Neural crest cell (in vitro differentiated cells): Measurements from ENCODE around the gene CEPT1. TPM values are rescaled to one million over a fixed set of nuclear protein-coding genes. Genes with fewer than 3 reads are reported as not detected.
A peak's percentile ranks its signal among the peaks of the same experiment; 100 is the strongest.

Experiments used
- DNase-seq: peaks from one replicate; pipeline ENCODE4 v3.0.0; 2021; ENCODE audit warnings: low read depth, mixed read lengths, low spot score
- H3K27ac Mint-ChIP-seq: one replicate; pipeline ENCODE4 v1.8.0; 2021; ENCODE audit warnings: mild to moderate bottlenecking, mixed read lengths; ENCODE audit not compliant: unreplicated experiment
- H3K27me3 Mint-ChIP-seq: 2 replicates; pipeline ENCODE4 v1.8.0; 2021; ENCODE audit warnings: low read depth, mild to moderate bottlenecking, mixed read lengths
- H3K36me3 Mint-ChIP-seq: 2 replicates; pipeline ENCODE4 v1.8.0; 2021; ENCODE audit warnings: low read depth, mild to moderate bottlenecking, mixed read lengths
- H3K4me1 Mint-ChIP-seq: 2 replicates; pipeline ENCODE4 v1.8.0; 2021; ENCODE audit warnings: mixed read lengths
- H3K4me3 Mint-ChIP-seq: one replicate; pipeline ENCODE4 v1.8.0; 2021; ENCODE audit warnings: mild to moderate bottlenecking, mixed read lengths
- H3K9me3 Mint-ChIP-seq: 2 replicates; pipeline ENCODE4 v1.8.0; 2021; ENCODE audit warnings: mixed read lengths
- total RNA-seq: library from RNA; stranded (reverse); gene quantifications from 2 replicates; pipeline ENCODE4 v1.2.1, GENCODE V29; 2021
- TF ChIP-seq, protein P1 (sequence below): fragments of 200-600 bp; sonication (generic); conservative IDR thresholded peaks from 2 replicates; pipeline ENCODE4 v1.5.0; 2021; ENCODE audit warnings: antibody characterized with exemption, mild to moderate bottlenecking

The CEPT1 gene
- total RNA-seq, 1 donor from 2014 or later: 27.3 TPM

- no peak for DNase-seq
- peaks cover 21% of the 10 kb centered on the region for H3K36me3 Mint-ChIP-seq
- no peak overlapping the region for H3K4me3 Mint-ChIP-seq
- no peaks in the 10 kb centered on the region for H3K27me3 Mint-ChIP-seq
- TF ChIP-seq, protein P1, sequence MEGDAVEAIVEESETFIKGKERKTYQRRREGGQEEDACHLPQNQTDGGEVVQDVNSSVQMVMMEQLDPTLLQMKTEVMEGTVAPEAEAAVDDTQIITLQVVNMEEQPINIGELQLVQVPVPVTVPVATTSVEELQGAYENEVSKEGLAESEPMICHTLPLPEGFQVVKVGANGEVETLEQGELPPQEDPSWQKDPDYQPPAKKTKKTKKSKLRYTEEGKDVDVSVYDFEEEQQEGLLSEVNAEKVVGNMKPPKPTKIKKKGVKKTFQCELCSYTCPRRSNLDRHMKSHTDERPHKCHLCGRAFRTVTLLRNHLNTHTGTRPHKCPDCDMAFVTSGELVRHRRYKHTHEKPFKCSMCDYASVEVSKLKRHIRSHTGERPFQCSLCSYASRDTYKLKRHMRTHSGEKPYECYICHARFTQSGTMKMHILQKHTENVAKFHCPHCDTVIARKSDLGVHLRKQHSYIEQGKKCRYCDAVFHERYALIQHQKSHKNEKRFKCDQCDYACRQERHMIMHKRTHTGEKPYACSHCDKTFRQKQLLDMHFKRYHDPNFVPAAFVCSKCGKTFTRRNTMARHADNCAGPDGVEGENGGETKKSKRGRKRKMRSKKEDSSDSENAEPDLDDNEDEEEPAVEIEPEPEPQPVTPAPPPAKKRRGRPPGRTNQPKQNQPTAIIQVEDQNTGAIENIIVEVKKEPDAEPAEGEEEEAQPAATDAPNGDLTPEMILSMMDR: no peak
- no peak overlapping the region for H3K27ac Mint-ChIP-seq
- H3K4me1 Mint-ChIP-seq: no peaks in the 10 kb centered on the region
- peaks cover 1% of the 10 kb centered on the region for H3K9me3 Mint-ChIP-seq
Observed at GRCh38 chr1:111148376-111148881, 8.4 kb downstream of the CEPT1 start.

- no peaks in the 10 kb centered on the region for H3K4me1 Mint-ChIP-seq
- H3K27me3 Mint-ChIP-seq: no peaks in the 10 kb centered on the region
- peak overlapping the region; percentile 47 for H3K27ac Mint-ChIP-seq
- H3K4me3 Mint-ChIP-seq: no peak overlapping the region
- no peak for DNase-seq
- H3K9me3 Mint-ChIP-seq: peaks cover 5% of the 10 kb centered on the region
- H3K36me3 Mint-ChIP-seq: peaks cover 43% of the 10 kb centered on the region
- TF ChIP-seq, protein P1: no peak
Observed at GRCh38 chr1:111151838-111152237, 11.8 kb downstream of the CEPT1 start.

GRCh38 chr1:111154021-111154999 lies 14.3 kb downstream of the CEPT1 start:
- H3K27me3 Mint-ChIP-seq: no peaks in the 10 kb centered on the region
- no peaks in the 10 kb centered on the region for H3K4me1 Mint-ChIP-seq
- no peak overlapping the region for H3K27ac Mint-ChIP-seq
- no peak overlapping the region for H3K4me3 Mint-ChIP-seq
- peaks cover 46% of the 10 kb centered on the region for H3K36me3 Mint-ChIP-seq
- TF ChIP-seq, protein P1: no peak
- H3K9me3 Mint-ChIP-seq: peaks cover 7% of the 10 kb centered on the region
- no peak for DNase-seq

DNA sequence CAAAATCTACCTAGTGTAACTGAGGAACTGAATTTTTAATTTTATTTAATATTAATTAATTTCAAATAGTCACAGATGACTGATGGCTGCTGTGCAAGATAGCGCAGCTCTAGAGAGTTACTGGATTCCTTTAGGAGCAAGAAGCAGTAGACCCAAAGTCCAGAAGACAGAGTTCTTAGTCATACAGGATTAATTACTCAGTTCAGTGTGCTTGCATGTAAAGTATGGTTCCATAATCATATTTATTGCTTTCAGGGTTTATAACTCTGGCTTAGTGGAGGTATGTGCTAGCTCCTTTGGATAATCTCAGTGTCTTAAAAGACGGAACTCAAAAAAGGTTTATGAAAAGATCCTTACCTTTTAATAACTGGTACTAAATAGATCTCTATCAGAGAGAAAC lies 17.4 kb downstream of the CEPT1 start:
- Mint-ChIP-seq H3K27ac (no peak overlapping the region), H3K9me3 (peaks cover 7% of the 10 kb centered on the region), H3K36me3 (peaks cover 34% of the 10 kb centered on the region), H3K4me3 (no peak overlapping the region), H3K4me1 (peaks cover 3% of the 10 kb centered on the region), H3K27me3 (no peaks in the 10 kb centered on the region)
- no peak for DNase-seq
- TF ChIP-seq, protein P1: no peak

DNA sequence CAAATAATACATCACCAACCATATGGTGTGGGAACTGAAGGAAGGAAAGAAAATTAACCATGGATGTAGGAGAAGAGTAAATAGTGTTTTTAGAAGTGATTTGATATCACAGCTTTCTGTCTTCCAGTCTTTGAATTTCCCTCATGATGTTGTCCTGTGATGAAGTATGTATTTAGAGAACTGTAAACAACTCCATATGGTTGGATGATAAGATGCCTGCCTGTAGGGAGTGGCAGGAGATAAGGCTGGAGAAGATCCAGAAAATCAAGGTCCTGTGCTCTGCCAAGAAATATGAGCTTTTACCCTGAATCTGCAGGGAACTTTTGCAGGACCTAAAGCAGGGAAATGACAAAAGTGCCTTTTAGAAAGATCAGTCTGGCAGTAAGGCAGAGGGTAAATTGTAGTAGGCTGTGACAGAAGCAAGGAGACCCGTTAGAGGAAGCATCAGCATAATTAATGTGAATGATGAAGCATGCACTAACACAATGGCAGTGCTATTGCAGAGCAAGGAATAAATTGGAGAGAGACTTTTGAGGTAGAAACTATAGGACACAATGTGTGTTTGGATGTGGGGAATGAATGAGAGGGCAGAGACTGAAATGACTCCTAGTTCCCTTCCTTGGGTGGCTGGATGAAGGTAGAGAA lies 21.9 kb downstream of the CEPT1 start:
- H3K4me1 Mint-ChIP-seq: peaks cover 7% of the 10 kb centered on the region
- peaks cover 3% of the 10 kb centered on the region for H3K36me3 Mint-ChIP-seq
- H3K27ac Mint-ChIP-seq: peak overlapping the region; percentile 21

More for the DNA sequence above, 21.9 kb downstream of the CEPT1 start:
- no peak for DNase-seq
- TF ChIP-seq, protein P1: no peak
- H3K9me3 Mint-ChIP-seq: peaks cover 2% of the 10 kb centered on the region
- no peak overlapping the region for H3K4me3 Mint-ChIP-seq
- H3K27me3 Mint-ChIP-seq: no peaks in the 10 kb centered on the region
